PC-9 (cell line): ENCODE measurements around the gene SNX32. TPM values are rescaled to one million over a fixed set of nuclear protein-coding genes. Genes with fewer than 3 reads are reported as not detected.
A peak's percentile ranks its signal among the peaks of the same experiment; 100 is the strongest.

Source experiments
- BruUV-seq: library from RNA; stranded (reverse); fragments of 400-500 nt; replicated peaks from 2 replicates; lab custom pipeline; 2021; lab: Mats Ljungman, UMichigan
- CTCF ChIA-PET: fragments of 300-600 bp; sonication (Branson Sonifier 250); formaldehyde crosslinking; loops from one replicate; lab custom pipeline; 2022; ENCODE audit warnings: antibody characterized with exemption; lab: Charles Lee
- POLR2A ChIA-PET: fragments of 300-600 bp; sonication (Branson Sonifier 250); formaldehyde crosslinking; loops from one replicate; lab custom pipeline; 2022; ENCODE audit warnings: antibody characterized with exemption; ENCODE audit not compliant: unreplicated experiment; lab: Charles Lee
- DNase-seq, 2 experiments: peaks; one replicate each; pipeline versions ENCODE4 v3.0.0 to v3.0.0-alpha.2; 2015 to 2022; ENCODE audit warnings: mixed read lengths in 1 of 2
- H2AFZ ChIP-seq: fragments of 200-600 bp; sonication (generic); 2 replicates; pipeline ENCODE4 v1.8.1; 2017; ENCODE audit warnings: antibody characterized with exemption
- H3F3A ChIP-seq: fragments of 200-600 bp; sonication (generic); 2 replicates; pipeline ENCODE4 v1.8.1; 2017; ENCODE audit warnings: antibody characterized with exemption, mild to moderate bottlenecking, low read depth; ENCODE audit not compliant: insufficient read depth
- H3K27ac ChIP-seq: fragments of 200-600 bp; sonication (generic); 2 replicates; pipeline ENCODE4 v1.6.1; 2016; ENCODE audit warnings: mixed run types
- H3K27me3 ChIP-seq: fragments of 200-600 bp; sonication (generic); 2 replicates; pipeline ENCODE4 v1.6.1; 2016; ENCODE audit warnings: low read depth, mixed run types; ENCODE audit not compliant: insufficient read depth
- H3K36me3 ChIP-seq: fragments of 200-600 bp; sonication (generic); 2 replicates; pipeline ENCODE4 v1.6.1; 2016; ENCODE audit warnings: low read depth, mixed run types
- H3K4me1 ChIP-seq: fragments of 200-600 bp; sonication (generic); replicated peaks from 2 replicates; pipeline ENCODE4 v1.6.1; 2016; ENCODE audit warnings: mixed run types; ENCODE audit not compliant: insufficient read depth
- H3K4me2 ChIP-seq: fragments of 200-600 bp; sonication (generic); 2 replicates; pipeline ENCODE4 v1.6.1; 2017; ENCODE audit warnings: mixed run types
- H3K4me3 ChIP-seq: fragments of 200-600 bp; sonication (generic); 2 replicates; pipeline ENCODE4 v1.6.1; 2016; ENCODE audit warnings: mixed run types
- H3K79me2 ChIP-seq: fragments of 200-600 bp; sonication (generic); 2 replicates; pipeline ENCODE4 v1.6.1; 2017; ENCODE audit warnings: low read depth, mixed run types
- H3K9me2 ChIP-seq: fragments of 200-600 bp; sonication (generic); 2 replicates; pipeline ENCODE4 v1.8.1; 2017; ENCODE audit warnings: mild to moderate bottlenecking; ENCODE audit not compliant: insufficient read depth
- H3K9me3 ChIP-seq: fragments of 200-600 bp; sonication (generic); 2 replicates; pipeline ENCODE4 v1.8.1; 2016; ENCODE audit warnings: low read depth; ENCODE audit not compliant: insufficient read depth
- H4K20me1 ChIP-seq: fragments of 200-600 bp; sonication (generic); 2 replicates; pipeline ENCODE4 v1.8.1; 2017; ENCODE audit not compliant: insufficient read depth
- EZH2 ChIP-seq: fragments of 200-600 bp; sonication (generic); IDR thresholded peaks from 2 replicates; pipeline ENCODE4 v1.8.0; 2017; ENCODE audit warnings: antibody characterized with exemption, low read depth
- intact Hi-C: fragments of 100-400 bp; cut with micrococcal nuclease; formaldehyde crosslinking; loops from one replicate; pipeline ENCODE4 v1.10.0; 2022; ENCODE audit not compliant: unreplicated experiment
- total RNA-seq: library from RNA; stranded (reverse); gene quantifications from 2 replicates; pipeline ENCODE4 v1.2.3, GENCODE V29; 2021
- TF ChIP-seq, protein P1 (sequence below): fragments of 200-600 bp; sonication (generic); conservative IDR thresholded peaks from 2 replicates; pipeline ENCODE4 v1.6.1; 2017; ENCODE audit warnings: mixed run types, antibody characterized with exemption, mild to moderate bottlenecking, moderate library complexity

The SNX32 gene
- total RNA-seq, 1 experiment from 2014 or later, result not detected

DNA sequence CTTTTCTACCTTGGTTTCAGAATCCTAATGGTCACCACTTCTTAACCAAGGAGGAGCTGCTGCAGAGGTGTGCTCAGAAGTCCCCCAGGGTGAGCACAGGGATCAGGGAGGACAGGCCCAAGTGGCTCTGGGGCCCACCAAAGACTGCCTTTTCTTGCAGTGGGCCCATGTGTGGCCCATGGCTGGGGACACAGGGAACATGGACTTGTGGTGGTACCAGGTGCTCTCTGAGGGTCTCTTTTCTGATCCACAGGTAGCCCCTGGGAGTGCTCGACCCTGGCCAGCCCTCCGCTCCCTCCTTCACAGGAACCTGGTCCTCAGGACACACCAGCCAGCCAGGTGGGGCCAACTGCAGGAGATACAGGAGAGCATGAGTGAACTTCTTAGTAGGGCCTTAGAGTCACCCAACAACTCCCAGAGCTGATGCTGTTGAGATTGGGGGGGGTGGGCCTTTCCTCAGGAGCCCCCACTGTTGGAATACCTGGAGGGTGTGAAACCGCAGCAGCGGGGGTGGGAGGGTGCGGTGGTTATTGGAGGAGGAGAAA, 28.5 kb downstream of the SNX32 start:
- H3K4me1 ChIP-seq, result peaks cover 13% of the 10 kb centered on the region
- no peaks in the 10 kb centered on the region for H3K9me3 ChIP-seq
- BruUV-seq, result no TSS peak
- H3K4me2 ChIP-seq, result peak overlapping the region; percentile 88
- TF ChIP-seq EZH2, result no peak
- TF ChIP-seq, protein P1, sequence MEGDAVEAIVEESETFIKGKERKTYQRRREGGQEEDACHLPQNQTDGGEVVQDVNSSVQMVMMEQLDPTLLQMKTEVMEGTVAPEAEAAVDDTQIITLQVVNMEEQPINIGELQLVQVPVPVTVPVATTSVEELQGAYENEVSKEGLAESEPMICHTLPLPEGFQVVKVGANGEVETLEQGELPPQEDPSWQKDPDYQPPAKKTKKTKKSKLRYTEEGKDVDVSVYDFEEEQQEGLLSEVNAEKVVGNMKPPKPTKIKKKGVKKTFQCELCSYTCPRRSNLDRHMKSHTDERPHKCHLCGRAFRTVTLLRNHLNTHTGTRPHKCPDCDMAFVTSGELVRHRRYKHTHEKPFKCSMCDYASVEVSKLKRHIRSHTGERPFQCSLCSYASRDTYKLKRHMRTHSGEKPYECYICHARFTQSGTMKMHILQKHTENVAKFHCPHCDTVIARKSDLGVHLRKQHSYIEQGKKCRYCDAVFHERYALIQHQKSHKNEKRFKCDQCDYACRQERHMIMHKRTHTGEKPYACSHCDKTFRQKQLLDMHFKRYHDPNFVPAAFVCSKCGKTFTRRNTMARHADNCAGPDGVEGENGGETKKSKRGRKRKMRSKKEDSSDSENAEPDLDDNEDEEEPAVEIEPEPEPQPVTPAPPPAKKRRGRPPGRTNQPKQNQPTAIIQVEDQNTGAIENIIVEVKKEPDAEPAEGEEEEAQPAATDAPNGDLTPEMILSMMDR, result no peak
- peak in 1 of 2 experiments; percentile 28 for DNase-seq
- H3K4me3 ChIP-seq, result peak overlapping the region; percentile 96; the same call in 1 of the 2 replicates
- H3K36me3 ChIP-seq, result peaks cover 23% of the 10 kb centered on the region
- POLR2A ChIA-PET, result interaction anchor here (0.5 kb wide), 1 partner anchor 451 kb away, joined by 6 read pairs; no protein-coding TSS in a partner anchor
- no peaks in the 10 kb centered on the region for H3K27me3 ChIP-seq
- no peaks in the 10 kb centered on the region for H3K9me2 ChIP-seq
- CTCF ChIA-PET, result interaction anchor here (0.6 kb wide), 1 partner anchor 23 kb away, joined by 5 read pairs; no protein-coding TSS in a partner anchor
- H2AFZ ChIP-seq, result no peak overlapping the region
- H3K79me2 ChIP-seq, result peaks cover 31% of the 10 kb centered on the region
- H3F3A ChIP-seq, result peaks cover 35% of the 10 kb centered on the region
- no peak overlapping the region for H3K27ac ChIP-seq
- peaks cover 2% of the 10 kb centered on the region for H4K20me1 ChIP-seq
- intact Hi-C loops, result no loop called here

DNA sequence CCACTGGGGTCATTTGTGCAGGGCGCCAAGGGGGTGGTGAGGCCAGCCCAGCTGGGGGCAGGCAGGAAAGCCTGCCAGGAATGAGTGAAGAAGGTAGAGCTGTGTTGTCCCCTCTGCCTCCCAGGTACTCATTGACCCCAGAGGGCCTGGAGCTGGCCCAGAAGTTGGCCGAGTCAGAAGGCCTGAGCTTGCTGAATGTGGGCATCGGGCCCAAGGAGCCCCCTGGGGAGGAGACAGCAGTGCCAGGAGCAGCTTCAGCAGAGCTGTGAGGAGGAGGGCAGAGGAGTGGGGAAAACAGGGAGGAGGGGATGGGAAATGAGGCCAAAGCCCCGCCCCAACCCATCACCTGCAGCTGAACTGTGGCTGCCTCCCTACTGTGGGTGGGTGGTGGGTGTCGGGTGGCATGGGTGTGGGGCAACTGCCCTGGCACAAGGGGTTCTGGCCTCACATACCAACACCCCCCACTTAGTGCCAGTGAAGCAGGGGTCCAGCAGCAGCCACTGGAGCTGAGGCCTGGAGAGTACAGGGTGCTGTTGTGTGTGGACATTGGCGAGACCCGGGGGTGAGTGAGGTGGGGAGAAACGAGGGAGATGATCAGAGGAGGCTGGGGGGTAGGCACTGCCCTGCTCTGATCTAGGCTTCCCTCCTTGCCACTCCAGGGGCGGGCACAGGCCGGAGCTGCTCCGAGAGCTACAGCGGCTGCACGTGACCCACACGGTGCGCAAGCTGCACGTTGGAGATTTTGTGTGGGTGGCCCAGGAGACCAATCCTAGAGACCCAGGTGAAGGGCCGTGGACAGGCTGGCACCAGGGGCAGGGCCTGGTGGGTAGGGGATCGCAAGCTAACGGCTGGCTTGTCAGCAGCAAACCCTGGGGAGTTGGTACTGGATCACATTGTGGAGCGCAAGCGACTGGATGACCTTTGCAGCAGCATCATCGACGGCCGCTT, 29.5 kb downstream of the SNX32 start:
- intact Hi-C loops, result no loop called here
- Histone ChIP-seq H3K9me2 (no peaks in the 10 kb centered on the region), H3K9me3 (no peaks in the 10 kb centered on the region), H4K20me1 (no peaks in the 10 kb centered on the region; the same call in 1 of the 2 replicates), H3F3A (peaks cover 37% of the 10 kb centered on the region), H2AFZ (no peak overlapping the region), H3K27me3 (no peaks in the 10 kb centered on the region), H3K4me2 (no peak overlapping the region), H3K4me3 (no peak overlapping the region), H3K27ac (no peak overlapping the region), H3K4me1 (peaks cover 13% of the 10 kb centered on the region), H3K79me2 (peaks cover 24% of the 10 kb centered on the region), H3K36me3 (peaks cover 23% of the 10 kb centered on the region)
- CTCF ChIA-PET, result interaction anchor here (0.5 kb wide), 1 partner anchor 134 kb away, joined by 21 read pairs; no protein-coding TSS in a partner anchor
- BruUV-seq, result no TSS peak
- no peak for TF ChIP-seq EZH2
- TF ChIP-seq, protein P1, result no peak
- DNase-seq, result peak in 1 of 2 experiments; percentile 21
- POLR2A ChIA-PET, result interaction anchor here (0.5 kb wide), 1 partner anchor 450 kb away, joined by 6 read pairs; no protein-coding TSS in a partner anchor

DNA sequence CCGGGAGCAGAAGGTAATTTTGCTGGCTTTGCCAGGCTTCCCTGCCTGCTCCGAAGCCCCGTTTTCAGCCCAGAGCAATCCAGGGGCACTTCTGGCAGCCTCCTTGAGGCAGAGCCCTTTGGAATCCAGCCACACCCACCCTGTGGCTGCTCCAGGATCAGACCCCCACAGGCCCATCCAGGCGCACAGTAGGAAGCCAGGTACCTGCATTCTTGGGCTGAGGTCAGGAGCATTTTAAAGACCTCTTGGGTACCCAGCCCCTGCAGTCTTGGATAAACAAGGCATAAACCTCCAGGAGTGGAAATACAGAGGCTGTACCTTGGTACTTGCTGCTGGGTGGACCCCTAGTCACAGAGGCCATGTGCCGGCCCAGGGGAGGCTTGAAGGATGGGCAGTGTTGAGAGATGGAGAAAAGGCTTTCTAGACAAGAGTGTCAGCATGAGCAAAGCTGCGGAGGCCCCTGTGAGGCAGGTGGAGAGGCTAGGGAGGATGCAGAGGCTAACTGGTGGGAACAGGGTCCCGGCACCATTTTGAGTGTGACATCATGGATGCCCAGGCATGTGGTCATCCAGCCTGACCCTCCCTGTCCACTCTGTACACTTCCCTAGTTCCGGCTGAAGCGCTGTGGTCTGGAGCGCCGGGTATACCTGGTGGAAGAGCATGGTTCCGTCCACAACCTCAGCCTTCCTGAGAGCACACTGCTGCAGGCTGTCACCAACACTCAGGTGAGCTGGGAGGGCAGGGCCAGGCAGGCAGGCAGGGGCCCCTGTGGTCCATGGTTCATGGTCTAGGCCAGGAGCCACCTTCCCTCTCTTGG, 30.3 kb downstream of the SNX32 start:
- H3K4me3 ChIP-seq, result no peak overlapping the region
- H3K36me3 ChIP-seq, result peaks cover 23% of the 10 kb centered on the region
- H3K27ac ChIP-seq, result no peak overlapping the region
- no peak for DNase-seq
- no peak overlapping the region for H3K4me2 ChIP-seq
- H4K20me1 ChIP-seq, result no peaks in the 10 kb centered on the region; the same call in 1 of the 2 replicates
- no peaks in the 10 kb centered on the region for H3K9me3 ChIP-seq
- intact Hi-C loops, result no loop called here
- peaks cover 38% of the 10 kb centered on the region for H3F3A ChIP-seq
- no peak overlapping the region for H2AFZ ChIP-seq
- H3K27me3 ChIP-seq, result no peaks in the 10 kb centered on the region
- peaks cover 13% of the 10 kb centered on the region for H3K4me1 ChIP-seq
- POLR2A ChIA-PET, result no interaction called here
- CTCF ChIA-PET, result interaction anchor here (0.5 kb wide), 1 partner anchor 135 kb away, joined by 21 read pairs; no protein-coding TSS in a partner anchor
- peaks cover 24% of the 10 kb centered on the region for H3K79me2 ChIP-seq
- BruUV-seq, result no TSS peak
- TF ChIP-seq, protein P1, result no peak
- TF ChIP-seq EZH2, result no peak
- H3K9me2 ChIP-seq, result no peaks in the 10 kb centered on the region
